GM19397 (cell line): ENCODE measurements around the gene MSI1.
"Not testable (repeated sequence)": the region's sequence is repeated elsewhere in the genome, so short reads cannot be mapped to it uniquely, and the experiment has no call there.

Experiments used
- ATAC-seq: cut with Tn5 transposase; IDR thresholded peaks from one replicate; pipeline ENCODE4 v1.9.1; 2021; ENCODE audit warnings: mild to moderate bottlenecking, moderate library complexity; ENCODE audit not compliant: unreplicated experiment

MSI1 gene

DNA sequence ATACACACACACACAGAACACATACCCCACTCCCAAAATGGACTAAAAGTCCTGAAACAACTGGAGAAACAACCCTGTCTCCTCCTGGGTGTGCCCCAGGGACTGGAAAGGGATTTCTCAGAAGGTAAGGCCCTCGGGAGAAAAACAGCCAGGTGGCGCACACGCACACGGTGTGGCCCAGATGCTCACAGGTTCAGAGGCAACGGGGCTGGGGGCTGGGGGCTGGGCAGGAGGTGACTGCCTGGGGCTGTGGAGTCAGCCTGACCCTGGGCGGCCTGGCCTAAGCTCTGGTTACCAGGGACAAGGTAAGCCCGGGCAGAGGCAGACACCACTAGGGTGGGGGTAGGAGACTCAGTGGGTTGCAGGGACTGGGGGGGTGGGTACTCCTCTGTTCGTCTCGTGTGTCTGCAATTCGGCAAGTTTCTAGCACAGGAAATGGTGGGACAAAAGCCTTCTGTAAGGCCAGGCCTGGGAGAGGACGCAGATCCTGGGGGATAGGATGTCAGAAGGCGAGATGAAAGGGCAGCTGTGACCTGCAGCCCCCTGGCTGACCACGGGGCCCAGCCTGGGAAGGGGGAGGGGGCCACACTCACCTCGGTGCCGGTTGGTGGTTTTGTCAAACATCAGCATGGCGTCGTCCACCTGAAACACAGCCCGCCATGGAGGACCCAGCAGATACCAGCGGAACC is 10.4 kb downstream of the MSI1 start:
- no peak for ATAC-seq

DNA sequence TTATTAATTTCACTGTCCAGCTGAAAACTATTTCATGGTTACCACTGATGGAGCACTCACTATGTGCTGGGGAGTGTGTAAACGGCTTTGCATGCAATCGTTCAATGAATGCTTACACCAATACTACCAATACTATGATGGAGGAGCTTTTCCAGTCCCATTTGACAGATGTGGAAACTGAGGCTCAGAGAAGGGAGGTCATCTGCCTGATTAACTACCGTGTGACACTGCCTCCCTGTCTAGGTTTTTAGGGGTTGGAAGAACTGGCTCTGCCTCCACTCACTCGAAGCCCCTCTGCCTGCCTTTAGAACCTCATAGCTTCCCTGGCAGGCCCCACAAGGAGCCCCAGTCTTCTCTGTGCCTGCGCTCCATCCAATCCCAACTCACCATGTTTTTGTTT is 11.9 kb downstream of the MSI1 start:
- ATAC-seq: no peak

DNA sequence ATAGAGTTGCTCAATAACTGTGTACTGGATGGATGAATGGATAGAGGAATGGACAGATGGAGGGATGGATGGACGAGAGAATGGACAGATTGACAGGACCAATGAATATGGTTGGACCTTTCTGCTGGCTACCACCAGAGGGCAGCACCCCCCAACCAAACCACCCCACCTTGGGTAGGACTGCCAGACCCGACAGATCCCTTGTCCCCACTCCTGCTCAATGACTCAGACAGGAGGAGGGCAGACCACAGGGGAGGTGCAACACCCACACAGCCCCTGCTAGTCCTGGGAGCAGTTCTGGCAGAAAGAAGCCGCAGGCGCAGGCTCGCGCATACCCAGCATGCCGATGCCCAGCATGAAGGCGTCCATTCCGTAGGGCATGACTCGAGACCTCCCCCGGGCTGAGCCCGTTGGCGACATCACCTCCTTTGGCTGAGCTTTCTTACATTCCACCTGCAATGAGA is 12.4 kb downstream of the MSI1 start:
- no peak for ATAC-seq

DNA sequence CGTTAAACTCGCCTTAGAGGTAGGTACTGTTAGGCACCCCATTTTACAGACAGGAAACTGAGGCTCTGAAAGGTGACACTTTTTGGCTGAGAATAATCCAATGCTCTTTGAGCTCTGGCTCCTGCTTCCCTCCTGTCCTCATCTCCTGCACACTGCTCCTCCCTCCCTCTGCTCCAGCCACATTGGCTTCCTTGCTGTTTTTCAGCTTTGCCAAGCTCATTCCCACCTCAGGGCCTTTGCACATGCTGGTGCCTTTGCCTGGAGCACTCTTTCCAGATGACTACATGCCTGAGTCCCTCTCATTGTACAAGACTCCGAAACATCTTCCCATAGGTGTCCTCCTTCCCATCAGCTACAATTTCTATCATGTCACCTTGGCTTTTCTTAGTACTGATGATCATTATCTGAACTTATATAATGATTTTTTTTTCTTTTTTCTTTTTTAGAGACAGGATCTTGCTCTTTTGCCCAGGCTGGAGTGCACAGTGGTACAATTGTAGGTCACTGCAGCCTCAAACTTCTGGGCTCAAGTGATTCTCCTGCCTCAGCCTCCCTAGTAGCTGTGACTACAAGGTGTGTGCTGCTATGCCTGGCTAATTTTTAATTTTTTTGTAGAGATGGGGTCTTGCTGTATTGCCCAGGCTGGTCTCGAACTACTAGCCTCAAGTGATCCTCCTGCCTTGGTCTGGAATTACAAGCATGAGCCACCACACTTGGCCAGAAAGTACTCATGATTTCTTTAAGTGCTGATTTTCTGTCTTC is 15.2 kb downstream of the MSI1 start:
- ATAC-seq: no peak

DNA sequence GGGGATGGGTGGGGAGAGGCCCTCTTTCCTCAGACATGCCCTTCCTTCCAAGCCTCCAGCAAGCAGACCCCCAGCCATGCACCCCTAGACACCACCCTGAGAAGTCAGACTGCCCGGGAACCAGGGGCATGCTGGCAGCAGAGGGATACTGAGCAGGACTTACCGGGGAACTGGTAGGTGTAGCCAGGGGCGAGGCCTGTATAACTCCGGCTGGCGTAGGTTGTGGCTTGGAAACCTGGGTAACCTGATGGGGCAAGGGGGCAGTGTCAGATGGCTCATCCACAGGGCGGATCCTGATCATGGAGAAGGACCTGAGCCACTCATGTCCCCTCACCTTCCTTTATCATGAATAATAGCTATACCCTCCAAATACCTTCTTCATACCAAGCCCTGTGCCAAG is 15.8 kb downstream of the MSI1 start:
- ATAC-seq: no peak

DNA sequence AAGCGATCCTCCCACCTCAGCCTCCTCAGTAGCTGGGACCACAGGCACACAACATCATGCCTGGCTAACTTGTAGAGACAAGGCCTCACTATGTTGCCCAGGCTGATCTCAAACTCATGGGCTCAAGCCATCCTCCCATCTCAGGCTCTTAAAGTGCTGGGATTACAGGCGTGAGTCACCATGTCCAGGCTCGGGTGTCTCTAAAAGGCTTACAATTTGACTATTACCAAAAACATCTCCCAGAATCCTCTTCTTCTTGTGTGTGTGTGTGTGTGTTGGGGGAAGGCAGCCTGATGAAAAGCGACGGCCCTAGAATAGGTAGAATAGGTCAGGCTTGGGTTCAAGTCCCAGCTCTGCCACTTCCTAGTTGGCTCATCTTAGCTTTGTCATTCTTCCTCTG is 16.8 kb downstream of the MSI1 start:
- no peak for ATAC-seq

DNA sequence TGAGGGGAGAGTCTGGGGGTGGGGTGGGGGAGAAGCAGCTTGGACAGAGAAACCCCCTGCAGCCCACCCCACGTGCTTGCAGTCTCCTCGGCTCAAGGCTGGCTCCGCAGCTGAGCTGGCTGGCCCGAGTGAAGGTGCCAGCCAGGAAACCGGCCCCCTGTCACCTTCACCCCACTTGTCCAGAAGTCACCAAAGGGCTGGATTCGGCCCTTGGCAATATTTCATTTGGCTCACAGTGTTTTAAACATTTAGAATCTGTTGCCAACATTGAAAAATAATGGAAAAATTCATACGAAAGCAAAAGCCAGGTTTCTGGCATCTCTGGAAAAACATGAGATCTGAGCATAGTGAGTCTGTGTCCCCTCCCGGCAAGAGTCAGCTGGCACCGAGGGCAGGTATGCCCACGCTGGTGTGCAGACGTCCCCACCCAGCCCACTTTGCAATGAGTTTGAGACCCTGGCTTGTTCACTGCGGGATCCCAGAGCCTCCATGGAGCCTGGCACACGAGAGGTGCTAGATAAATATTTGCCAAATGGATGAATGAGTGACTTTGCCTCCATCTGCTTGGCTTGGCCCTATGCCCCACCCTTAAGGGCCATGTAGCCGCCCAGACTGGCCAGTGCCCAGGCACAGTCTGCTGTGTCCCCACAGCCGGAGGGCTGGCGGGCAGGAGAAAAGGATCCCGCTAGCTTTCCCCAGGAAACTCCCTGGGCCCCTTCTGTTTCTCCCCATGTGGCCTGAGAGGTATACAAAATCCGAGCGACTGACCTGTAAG is 18.2 kb downstream of the MSI1 start:
- ATAC-seq: no peak

DNA sequence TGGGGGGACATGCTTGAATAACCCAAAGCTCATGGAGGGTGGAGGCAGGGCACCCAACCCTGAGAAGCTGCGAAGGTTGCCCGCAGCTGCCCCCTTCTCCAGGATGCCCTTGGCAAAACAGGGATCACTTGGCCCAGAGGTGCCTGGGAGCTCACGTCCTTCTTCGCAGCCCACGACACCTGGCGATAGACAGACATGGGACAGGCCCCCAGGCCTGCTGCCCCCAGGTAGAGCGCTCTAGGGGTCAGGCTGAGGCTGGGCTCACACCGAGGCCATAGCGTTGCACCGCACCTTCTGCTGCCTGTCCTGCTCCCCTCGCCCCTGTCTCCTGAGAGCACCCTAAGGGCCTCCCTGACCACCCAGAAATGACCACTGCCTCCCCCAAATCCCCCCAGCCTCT is 21.2 kb downstream of the MSI1 start:
- no peak for ATAC-seq

DNA sequence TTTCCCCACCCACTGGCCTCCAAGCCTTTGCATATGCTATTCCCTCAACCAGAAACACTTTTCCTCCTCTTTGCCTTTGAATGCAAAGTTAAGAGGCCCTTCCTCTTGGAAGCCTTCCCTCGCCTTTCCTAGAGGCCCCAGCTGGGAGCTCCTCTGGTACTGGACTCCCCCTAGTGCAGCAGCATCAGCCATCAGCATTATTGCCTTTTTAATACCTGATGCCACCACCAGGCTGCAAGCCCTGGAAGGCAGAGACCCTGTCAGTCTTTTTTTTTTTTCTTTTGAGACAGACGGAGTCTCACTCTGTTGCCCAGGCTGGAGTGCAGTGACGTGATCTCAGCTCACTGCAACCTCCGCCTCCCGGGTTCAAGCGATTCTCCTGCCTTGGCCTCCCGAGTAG is 22.3 kb downstream of the MSI1 start:
- no peak for ATAC-seq

DNA sequence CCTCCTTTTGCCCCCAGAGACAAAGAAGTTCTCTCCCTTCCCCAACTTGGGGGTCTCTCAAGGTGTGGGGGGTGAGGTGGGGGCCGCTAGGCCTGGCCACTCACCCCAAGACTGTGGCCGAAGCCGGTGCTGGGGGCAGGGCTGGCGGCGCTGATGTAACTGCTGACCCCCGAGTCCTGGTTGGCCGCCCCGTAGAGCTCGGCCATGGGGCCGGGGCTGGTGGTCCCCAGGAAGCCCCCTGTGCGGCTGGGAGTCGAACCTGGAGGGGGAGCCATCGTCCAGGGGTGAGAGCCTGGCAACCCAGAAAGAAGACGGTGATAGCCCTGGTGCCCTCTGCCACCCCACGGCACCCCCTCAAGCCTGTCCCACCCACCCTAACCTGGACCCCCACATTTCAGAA is 22.9 kb downstream of the MSI1 start:
- no peak for ATAC-seq

DNA sequence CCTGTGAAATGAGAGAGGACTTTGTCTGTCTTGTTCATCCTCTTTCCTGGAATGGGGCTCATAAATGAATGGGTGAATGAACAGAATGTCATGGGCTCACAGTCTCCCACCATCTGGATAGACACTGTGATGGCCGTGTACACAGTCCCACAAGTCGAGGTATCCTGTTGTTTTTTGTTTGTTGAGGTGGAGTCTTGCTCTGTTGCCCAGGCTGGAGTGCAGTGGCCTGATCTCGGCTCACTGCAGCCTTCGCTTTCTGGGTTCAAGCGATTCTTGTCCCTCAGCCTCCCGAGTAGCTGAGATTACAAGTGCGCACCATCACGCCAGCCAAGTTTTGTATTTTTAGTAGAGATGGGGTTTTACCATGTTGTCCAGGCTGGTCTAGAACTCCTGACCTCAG is 25.3 kb downstream of the MSI1 start:
- ATAC-seq: no peak

DNA sequence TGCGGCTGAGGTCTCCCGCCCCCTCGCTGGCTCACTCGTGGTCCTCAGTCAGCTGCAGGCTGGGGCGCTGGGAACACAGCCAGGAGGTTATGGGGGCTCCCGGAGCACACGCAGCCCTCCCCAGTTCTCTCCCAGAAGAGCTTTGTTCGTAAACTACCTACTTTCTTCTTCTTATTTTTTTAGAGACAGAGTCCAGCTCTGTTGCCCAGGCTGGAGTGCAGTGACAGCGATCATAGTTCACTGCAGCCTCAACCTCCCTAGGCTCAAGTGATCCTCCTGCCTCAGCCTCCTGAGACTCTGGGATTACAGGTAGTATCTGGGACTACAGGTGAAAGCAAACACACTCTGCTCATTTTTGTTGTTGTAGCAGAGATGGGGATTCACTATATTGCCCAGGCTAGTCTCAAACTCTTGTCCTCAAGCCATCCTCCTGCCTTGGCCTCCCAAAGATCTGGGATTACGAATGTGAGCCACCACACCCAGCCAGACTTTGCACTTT is 25.9 kb downstream of the MSI1 start:
- no peak for ATAC-seq

DNA sequence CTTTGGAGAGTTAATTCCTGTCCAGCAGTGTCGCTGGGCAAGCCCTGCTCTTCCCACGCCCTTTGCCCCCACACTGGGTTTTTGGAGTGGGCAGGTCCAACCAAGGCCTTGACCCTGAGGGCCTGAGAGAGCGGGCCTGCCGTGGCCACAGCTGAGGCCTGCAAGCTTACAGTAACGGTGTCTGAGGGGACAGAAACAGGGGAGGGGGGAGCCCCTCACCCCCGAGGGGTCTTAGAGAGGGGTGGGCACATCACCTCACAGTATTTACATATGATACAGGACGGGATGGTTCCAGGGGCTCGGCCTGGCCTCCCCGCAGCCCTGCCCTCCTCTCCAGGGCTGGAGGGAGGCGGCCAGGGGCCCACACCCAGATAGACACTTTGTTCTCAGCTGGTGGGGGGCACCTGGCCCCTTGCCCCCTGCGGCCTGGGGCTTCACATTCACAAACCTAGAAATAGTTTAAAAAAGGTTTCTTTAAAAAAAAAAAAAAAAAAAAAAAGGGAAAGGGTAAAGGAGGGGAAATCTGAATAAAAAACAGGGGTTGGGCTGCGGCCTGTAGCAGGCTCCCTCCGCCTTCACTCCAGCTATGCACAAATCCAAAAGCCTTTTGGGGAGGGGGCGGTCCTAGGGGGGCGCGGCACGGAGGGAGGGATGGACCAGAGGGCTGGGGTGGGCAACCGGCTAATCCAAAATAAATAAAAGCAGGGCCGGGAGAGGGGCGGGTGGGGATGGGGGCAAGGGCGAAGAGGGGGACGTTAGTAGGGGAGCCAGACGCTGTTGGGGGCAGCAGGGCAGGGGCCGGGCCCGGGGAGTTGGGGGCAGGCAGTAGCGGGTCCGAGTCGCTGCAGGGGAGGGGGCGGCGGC is 26.6 kb downstream of the MSI1 start:
- ATAC-seq: no peak

DNA sequence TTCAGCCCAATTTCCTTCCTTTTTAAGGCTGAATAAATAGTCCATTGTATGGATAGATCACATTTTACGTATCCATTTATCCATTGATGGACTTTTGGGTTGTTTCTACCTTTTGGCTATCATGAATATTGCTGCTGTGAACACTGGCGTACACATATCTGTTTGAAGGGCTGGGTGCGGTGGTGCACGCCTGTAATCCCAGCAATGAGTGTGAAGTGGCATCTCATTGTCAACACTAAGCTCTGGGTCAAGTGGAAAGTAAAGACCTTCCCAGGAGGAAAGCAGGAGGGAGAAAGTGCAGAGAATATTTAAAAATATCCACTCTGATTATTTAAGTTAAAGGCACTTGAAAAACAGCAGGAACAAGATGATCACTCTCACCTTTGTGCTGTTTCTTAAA is 29.7 kb downstream of the MSI1 start:
- no peak for ATAC-seq

DNA sequence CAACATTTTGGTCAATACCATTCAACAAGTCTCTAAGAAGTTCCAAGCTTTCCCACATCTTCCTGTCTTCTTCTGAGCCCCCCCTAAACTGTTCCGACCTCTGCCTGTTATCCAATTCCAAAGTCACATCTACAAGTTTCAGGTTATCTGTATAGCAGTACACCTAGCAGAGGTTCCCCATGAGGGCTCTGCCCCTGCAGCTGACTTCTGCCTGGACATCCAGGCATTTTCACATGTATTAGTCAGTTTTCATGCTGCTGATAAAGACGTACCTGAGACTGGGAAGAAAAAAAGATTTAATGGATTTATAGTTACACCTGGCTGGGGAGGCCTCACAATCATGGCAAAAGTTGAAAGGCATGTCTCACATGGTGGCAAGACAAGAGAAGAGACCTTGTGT is 31.2 kb downstream of the MSI1 start:
- no peak for ATAC-seq

DNA sequence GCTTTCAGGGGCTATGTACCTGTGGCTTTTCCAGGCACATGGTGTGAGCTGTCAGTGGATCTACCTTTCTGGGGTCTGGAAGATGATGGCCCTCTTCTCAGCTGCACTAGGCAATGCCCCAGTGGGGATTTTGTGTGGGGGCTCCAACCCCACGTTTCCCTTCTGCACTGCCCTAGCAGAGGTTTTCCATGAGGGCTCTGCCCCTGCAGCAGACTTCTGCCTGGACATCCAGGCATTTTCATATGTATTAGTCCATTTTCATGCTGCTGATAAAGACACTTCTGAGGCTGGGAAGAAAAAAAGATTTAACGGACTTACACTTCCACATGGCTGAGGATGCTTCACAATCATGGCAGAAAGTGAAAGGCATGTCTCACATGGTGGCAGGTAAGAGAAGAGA is 32.6 kb downstream of the MSI1 start:
- not testable (repeated sequence) for ATAC-seq

DNA sequence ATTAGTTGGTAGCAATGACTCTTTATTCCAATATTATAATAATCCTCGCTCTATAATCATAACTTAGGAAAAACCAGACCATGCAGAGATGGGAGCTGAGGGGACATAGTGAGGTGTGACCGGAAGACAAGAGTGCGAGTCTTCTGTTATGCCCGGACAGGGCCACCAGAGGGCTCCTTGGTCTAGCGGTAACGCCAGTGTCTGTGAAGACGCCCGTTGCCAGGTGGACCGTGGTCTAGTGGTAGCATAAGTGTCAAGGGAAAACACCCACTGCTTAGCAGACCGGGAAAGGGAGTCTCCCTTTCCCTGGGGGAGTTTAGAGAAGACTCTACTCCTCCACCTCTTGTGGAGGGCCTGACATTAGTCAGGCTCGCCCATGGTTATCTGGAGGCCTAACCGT is 33.5 kb downstream of the MSI1 start:
- ATAC-seq: not testable (repeated sequence)

DNA sequence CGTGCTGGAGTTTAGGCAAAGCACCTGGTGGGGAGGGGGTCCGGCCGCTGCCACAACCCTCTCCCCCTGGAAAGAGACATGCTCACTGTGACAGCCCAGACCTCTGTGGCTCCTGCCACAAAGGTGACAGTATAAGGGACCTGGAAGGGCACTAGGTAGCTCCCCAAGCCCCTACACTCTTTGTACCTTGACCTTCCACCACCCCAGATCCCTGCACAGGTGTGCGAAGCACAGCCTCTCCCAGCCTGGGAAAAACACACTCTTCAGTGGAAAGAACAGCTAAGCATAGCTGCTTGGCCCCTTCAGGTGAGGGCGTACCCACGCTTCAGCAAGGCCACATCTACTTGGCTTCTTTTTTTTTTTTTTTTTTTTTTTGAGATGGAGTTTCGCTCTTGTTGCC is 36.4 kb downstream of the MSI1 start:
- no peak for ATAC-seq

DNA sequence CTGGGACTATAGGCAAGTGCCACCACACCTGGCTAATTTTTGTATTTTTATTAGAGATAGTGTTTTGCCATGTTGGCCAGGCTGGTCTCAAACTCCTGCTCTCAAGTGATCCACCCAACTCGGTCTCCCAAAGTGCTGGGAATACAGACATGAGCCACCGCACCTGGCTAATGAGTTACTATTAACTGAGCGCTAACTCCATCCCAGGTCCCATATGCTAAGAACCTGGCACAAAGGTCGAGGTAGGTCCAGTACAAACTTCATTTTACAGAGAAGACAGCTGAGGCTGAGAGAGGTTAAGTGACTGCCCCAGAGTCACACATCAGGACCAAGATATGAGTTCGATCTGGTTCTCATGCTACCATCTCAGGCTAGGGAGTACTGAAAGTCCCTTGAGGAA is 36.9 kb downstream of the MSI1 start:
- ATAC-seq: no peak

DNA sequence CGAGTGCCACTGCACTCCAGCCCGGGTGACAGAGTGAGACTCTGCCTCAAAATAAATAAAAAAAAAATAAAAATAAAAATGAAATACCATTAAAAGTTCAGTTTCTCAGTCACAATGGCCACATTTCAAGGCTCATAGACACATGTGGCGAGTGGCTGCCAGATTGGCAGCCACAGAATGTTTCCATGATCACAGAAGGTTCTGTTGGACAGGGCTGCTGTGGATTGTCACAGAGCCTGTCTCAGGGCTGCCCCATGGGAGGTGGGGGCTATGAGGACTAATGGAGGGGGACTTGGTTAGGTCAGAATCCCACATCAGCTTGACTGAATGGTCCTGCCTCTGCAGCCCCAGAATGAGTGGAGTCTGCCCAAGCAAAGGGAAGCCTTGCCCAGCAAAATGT is 37.6 kb downstream of the MSI1 start:
- no peak for ATAC-seq

DNA sequence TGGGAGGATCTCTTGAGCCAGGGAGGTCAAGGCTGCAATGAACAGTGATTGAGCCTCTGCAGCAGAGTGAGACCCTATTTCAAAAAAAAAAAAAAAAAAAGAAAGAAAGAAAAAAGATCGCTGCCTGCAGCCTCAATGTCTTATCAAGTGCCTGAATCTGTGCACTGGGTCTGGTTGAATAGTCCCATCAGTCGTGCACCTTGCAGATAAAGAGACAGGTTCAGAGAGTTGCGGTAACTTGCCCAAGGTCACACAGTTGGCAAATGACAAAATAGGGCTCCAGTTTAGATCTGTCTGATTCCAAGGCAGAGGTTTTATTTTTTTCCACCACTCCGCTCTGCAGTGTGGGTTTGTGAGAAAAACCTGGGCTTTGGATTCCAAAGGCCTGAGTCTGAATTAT is 40.7 kb downstream of the MSI1 start:
- no peak for ATAC-seq
